Lower leg skin (tissue), 3 donors: ENCODE data around the gene SLC44A3.

ENCODE experiments used
- CTCF ChIP-seq, 3 donors: fragments of 450-650 bp; IDR thresholded peaks; one replicate each; pipeline ENCODE4 v1.5.1; 2016; ENCODE audit warnings: antibody characterized with exemption in 3 of 3, mild to moderate bottlenecking in 3 of 3, moderate library complexity in 2 of 3
- POLR2A ChIP-seq, 2 donors: fragments of 450-650 bp; IDR thresholded peaks; one replicate each; pipeline ENCODE4 v1.6.1; 2016 to 2017; ENCODE audit warnings: antibody characterized with exemption in 2 of 2, mild to moderate bottlenecking in 1 of 2, moderate library complexity in 1 of 2

- TF ChIP-seq CTCF (IDR thresholded peaks at IDR 0.05) (no peak), POLR2A (IDR thresholded peaks at IDR 0.05) (peak in 1 of 2 donors; percentile 78)
Measured at GRCh38 chr1:94926915-94927404, 106.8 kb downstream of the SLC44A3 start, which contains the start of gene CNN3.
